ENCODE measurements around the gene SRSF11. TPM values are rescaled to one million over a fixed set of nuclear protein-coding genes. Genes with fewer than 3 reads are reported as not detected.

Gene SRSF11
- total RNA-seq, 4 donors from 2014 or later = 53.5 to 171 (median 83.2) TPM

DNA sequence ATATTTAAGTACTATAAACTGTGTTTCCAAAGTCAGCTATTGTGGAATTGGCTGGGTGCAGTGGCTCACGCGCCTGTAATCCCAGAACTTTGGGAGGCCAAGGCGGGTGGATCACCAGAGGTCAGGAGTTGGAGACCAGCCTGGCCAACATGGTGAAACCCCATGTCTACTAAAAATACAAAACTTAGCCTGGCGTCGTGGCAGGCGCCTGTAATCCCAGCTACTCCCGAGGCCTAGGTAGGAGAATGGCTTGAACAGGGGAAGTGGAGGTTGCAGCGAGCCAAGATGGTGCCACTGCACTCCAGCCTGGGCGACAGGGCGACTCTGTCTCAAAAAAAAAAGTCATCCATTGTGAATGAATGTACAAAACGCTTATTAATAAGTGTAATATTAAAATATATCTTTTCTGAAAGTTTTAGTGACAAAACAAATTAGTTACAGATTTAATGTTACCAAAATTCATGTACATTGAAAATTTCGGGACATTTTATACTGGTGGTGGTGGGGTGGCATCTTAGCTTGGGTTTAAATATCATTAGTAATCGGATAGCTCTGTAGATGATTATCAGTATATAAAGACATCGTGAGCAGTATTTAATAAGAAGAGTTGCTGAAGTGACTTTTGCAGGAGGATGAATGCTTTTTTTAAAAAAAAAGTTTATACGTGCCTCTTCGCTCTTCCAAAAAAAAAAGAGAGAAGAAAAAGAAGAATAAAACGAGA is 503 bp upstream of the SRSF11 start:
- no peaks in the 10 kb centered on the region for H3K27me3 ChIP-seq
- H3K27ac ChIP-seq = peak overlapping the region; percentile 60 to 98 (median 96)
- intact Hi-C loops (cut with DNase I) = no loop called here
- H3K36me3 ChIP-seq = peaks cover 0 to 45% (median 0%) of the 10 kb centered on the region in 3 donors
- H3K9me3 ChIP-seq = no peaks in the 10 kb centered on the region
- 24 to 46% methylated on average over 10 to 15 of the region's 17 CpGs for WGBS, 2 donors
- DNase-seq = no peak
- no peak for TF ChIP-seq POLR2A (IDR thresholded peaks at IDR 0.05)
- TF ChIP-seq, protein P1, sequence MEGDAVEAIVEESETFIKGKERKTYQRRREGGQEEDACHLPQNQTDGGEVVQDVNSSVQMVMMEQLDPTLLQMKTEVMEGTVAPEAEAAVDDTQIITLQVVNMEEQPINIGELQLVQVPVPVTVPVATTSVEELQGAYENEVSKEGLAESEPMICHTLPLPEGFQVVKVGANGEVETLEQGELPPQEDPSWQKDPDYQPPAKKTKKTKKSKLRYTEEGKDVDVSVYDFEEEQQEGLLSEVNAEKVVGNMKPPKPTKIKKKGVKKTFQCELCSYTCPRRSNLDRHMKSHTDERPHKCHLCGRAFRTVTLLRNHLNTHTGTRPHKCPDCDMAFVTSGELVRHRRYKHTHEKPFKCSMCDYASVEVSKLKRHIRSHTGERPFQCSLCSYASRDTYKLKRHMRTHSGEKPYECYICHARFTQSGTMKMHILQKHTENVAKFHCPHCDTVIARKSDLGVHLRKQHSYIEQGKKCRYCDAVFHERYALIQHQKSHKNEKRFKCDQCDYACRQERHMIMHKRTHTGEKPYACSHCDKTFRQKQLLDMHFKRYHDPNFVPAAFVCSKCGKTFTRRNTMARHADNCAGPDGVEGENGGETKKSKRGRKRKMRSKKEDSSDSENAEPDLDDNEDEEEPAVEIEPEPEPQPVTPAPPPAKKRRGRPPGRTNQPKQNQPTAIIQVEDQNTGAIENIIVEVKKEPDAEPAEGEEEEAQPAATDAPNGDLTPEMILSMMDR (IDR thresholded peaks at IDR 0.05) = no peak
- peaks cover 0 to 45% (median 29%) of the 10 kb centered on the region in 3 donors for H3K4me1 ChIP-seq
- H3K4me3 ChIP-seq = peak overlapping the region; percentile 73 to 84 (median 76)

DNA sequence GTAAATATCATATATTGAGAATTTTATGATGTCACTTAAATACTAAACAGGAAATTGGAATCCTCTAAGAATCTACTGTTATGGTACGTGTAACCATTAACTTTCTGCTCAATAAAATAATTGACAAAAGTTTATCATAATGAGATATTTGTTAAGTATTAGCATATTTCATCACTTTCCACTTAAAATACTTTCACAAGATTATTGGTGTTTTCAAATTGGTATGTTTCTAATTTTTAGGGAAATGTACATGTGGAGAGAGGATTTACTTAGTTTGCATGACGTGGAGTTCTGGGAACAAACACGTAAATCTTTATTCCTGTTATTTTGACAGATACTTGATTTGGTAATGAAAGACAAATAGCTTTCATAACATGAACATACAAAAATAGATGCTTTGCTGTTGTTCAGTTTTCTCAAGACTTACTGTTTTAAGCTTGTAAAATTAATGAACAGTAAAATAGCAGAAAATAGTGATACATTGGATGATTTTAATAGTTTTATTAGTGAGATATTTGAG is 1.6 kb downstream of the SRSF11 start:
- H3K27me3 ChIP-seq = no peaks in the 10 kb centered on the region
- no peaks in the 10 kb centered on the region for H3K9me3 ChIP-seq
- H3K4me1 ChIP-seq = peaks cover 0 to 65% (median 33%) of the 10 kb centered on the region in 3 donors
- intact Hi-C loops (cut with DNase I) = no loop called here
- TF ChIP-seq POLR2A (IDR thresholded peaks at IDR 0.05) = no peak
- DNase-seq = no peak
- H3K27ac ChIP-seq = peak overlapping the region in 3 of 4 donors; percentile 7 to 98 (median 96)
- peak overlapping the region in 2 of 4 donors; percentile 77 to 84 for H3K4me3 ChIP-seq
- H3K36me3 ChIP-seq = peaks cover 0 to 37% (median 0%) of the 10 kb centered on the region in 3 donors
- WGBS, 2 donors = 13 to 15% methylated on average over 3 of the region's 3 CpGs

DNA sequence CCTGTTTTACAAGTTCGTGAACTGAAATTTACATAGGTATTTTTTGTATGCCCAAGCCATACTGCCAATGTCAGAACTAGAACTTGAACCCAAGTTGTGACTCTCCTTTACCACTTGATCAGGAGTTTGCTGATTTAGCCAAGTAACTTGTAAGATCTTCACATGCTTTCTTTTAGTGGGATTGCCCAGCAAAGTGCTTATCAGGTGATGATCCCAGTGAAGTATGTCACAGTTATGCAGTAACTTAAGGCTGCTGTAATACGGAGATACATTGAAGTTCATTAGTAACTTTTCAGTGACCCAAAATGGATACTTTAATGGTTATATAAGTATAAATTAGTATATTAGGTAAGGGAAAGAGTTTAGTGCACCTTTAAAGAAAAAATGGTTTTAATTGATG is 3.8 kb downstream of the SRSF11 start:
- peaks cover 0 to 78% (median 33%) of the 10 kb centered on the region in 3 donors for H3K4me1 ChIP-seq
- H3K36me3 ChIP-seq = peaks cover 0 to 59% (median 2%) of the 10 kb centered on the region in 3 donors
- WGBS, 2 donors = 78 to 90% methylated on average over 2 of the region's 2 CpGs
- intact Hi-C loops (cut with DNase I) = no loop called here
- no peaks in the 10 kb centered on the region for H3K27me3 ChIP-seq
- no peak for DNase-seq
- no peaks in the 10 kb centered on the region for H3K9me3 ChIP-seq
- TF ChIP-seq POLR2A (IDR thresholded peaks at IDR 0.05) = no peak
- TF ChIP-seq, protein P1 (IDR thresholded peaks at IDR 0.05) = no peak
- no peak overlapping the region for H3K27ac ChIP-seq
- no peak overlapping the region for H3K4me3 ChIP-seq

DNA sequence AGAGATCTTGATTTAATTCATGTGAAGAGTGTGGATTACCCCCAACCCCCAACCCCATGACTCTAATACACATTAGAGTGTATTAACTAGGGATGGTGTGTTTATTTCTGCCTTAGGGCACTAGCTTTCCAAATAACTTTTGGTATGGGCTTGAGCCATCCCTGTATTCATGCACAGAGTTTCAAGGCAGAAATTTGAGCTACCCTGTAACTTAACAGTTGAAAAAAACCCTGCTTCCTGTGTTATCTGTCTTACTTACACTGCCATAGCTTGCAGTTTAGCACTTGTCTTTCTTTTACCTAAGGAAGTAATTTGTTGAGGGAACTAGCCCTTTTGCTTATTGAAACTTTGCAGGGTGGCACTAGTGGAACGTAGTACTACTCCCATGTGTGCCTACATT is 6.3 kb downstream of the SRSF11 start:
- Histone ChIP-seq H3K4me3 (no peak overlapping the region), H3K9me3 (no peaks in the 10 kb centered on the region), H3K27ac (no peak overlapping the region), H3K27me3 (no peaks in the 10 kb centered on the region), H3K4me1 (peaks cover 0 to 64% (median 24%) of the 10 kb centered on the region in 3 donors), H3K36me3 (peaks cover 0 to 84% (median 2%) of the 10 kb centered on the region in 3 donors)
- 10 to 29% methylated on average over 1 of the region's 1 CpG for WGBS, 2 donors
- DNase-seq = no peak
- no peak for TF ChIP-seq POLR2A (IDR thresholded peaks at IDR 0.05)
- TF ChIP-seq, protein P1 (IDR thresholded peaks at IDR 0.05) = no peak
- intact Hi-C loops (cut with DNase I) = no loop called here

DNA sequence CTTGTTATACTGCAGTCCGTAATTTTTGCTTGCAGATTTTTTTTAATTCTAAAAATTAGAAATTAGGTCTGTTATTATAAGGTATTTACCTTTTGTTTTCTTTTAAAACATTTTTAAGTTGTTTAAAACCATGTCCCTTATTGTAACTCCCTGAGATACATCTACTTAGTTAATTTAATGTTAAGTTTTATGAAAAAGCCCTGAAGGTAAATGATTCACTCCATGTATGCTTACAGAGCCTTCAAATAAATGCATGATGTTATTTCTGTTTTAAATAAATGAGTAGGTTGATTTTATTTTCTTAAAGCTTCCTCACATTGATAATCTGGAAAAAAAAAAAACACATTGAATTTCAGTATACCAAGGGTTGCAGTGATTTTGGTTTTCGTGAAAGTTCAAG is 7.5 kb downstream of the SRSF11 start:
- peaks cover 0 to 89% (median 2%) of the 10 kb centered on the region in 3 donors for H3K36me3 ChIP-seq
- H3K27me3 ChIP-seq = no peaks in the 10 kb centered on the region
- H3K4me3 ChIP-seq = no peak overlapping the region
- TF ChIP-seq POLR2A (IDR thresholded peaks at IDR 0.05) = no peak
- TF ChIP-seq, protein P1 (IDR thresholded peaks at IDR 0.05) = no peak
- H3K9me3 ChIP-seq = no peaks in the 10 kb centered on the region
- WGBS, 2 donors = 62 to 67% methylated on average over 2 of the region's 2 CpGs
- H3K4me1 ChIP-seq = peaks cover 0 to 51% (median 12%) of the 10 kb centered on the region in 3 donors
- intact Hi-C loops (cut with DNase I) = no loop called here
- no peak overlapping the region for H3K27ac ChIP-seq
- no peak for DNase-seq

Measured in esophagus squamous epithelium (tissue), 5 donors.